Smooth muscle cell of the coronary artery (primary cell): Measurements from ENCODE around the gene GPRASP3. TPM values are rescaled to one million over a fixed set of nuclear protein-coding genes. Genes with fewer than 3 reads are reported as not detected.

Experiments used
- total RNA-seq: library from RNA; depleted of rRNA; stranded (reverse); fragments of >200 nt; gene quantifications from 2 replicates; pipeline ENCODE4 v1.2.3, GENCODE V29; 2014; ENCODE audit warnings: low replicate concordance

Gene GPRASP3, protein sequence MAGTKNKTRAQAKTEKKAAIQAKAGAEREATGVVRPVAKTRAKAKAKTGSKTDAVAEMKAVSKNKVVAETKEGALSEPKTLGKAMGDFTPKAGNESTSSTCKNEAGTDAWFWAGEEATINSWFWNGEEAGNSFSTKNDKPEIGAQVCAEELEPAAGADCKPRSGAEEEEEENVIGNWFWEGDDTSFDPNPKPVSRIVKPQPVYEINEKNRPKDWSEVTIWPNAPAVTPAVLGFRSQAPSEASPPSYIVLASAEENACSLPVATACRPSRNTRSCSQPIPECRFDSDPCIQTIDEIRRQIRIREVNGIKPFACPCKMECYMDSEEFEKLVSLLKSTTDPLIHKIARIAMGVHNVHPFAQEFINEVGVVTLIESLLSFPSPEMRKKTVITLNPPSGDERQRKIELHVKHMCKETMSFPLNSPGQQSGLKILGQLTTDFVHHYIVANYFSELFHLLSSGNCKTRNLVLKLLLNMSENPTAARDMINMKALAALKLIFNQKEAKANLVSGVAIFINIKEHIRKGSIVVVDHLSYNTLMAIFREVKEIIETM
- 3.4 and 8.0 TPM in 2 replicates for total RNA-seq

DNA sequence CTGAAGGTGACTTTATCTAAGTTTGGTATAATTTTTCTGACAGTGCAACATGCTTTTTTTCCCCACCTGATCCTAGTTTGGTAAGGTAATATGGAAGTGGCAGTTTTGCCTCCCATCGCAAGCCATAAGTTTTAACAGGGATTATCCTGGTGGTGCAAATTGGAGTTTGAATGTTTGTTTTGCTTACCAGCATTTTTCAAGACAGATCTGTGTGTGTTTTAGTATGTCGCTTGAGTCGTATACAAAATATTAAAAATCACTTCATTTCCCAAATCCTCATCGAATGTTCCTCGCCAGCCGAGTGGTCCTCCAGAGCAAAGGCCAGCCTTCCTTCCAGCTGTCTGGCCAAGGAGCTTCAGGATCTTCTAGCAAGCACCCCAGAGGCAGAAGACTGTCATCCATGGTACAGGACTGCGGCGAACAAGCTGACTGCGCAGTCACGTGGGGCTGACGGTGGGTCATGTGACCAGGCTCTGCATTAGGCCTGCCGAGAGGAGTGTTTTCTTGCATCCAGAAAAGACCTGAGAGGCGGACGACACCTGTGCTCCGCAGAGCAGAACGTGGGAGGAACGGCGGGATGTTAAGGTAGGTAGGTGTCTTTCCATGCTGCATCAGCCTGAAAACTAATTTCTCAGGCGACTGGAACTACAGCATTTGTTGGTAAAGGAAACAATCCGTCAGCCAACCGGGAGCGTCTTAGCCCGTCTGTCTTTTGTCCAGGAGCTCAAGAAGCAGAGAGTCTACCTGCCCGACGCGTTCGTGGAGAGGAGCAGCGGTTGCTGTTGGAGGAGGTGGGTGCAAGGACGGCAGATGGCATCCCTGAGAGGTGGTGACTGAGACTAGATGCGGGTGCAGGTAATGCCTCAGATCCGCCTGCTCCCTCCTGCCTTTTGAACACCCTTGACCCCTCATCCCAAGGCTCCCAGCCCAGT lies at the start of gene GPRASP3:
Gene GPRASP3, plus strand, starts transcription at position 507 of the 932 bp plus-strand sequence. CDS start 28,253 bp downstream, outside the sequence.

DNA sequence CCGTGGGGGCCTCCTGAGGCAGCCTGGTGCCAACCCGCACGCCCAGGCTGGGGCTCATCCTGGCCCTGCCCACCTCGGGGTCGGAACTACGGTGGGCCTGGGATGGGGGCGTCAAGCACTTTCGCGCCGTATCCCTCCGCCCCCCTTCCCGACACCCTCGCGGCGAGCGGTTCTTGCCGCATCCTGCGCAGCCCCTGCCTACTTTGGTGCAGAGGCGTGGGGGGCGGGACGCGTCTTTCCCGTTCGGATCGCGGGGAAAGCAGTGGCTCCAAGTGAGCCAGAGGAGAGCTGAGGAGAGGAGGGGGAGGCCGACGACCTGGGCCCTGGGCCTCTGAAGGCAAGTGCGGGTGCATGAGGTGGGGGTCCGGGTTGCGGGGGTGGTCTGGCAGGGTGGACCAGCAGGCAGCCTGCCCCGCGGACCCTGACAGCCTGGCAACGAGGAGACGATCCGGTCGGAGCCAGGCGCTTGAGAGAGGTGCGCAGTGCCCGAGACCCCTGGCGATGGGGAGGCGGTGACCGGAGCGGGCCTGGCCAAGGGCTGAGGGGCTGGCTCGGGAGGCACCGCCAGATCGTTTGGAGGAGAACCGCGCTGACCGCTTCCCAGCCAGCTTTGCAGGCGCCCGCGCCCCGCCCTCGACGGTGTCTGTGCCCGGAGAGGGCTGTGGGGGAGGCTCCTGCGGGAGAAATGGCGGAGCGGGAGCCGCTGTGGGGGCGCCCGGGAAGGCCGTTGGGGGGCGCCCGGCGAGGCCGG lies 8.2 kb upstream of the GPRASP3 start, which contains the start of gene GPRASP2:
Gene GPRASP2, plus strand, starts transcription at position 233 of the 751 bp plus-strand sequence. CDS start 2,422 bp downstream, outside the sequence.

Other genes with a start within 250 kb of the GPRASP3 start
- not detected in 2 replicates for gene TCP11X2, start 248.9 kb upstream of the GPRASP3 start, total RNA-seq
- gene TMSB15A, start 204.0 kb upstream of the GPRASP3 start, total RNA-seq, result 1.1 TPM in 1 of 2 replicates, not detected in the other
- gene ARMCX5, start 121.2 kb upstream of the GPRASP3 start, total RNA-seq, result 16.1 and 17.4 TPM in 2 replicates
- gene GPRASP1, start 69.3 kb upstream of the GPRASP3 start, total RNA-seq, result 1.5 and 6.2 TPM in 2 replicates
- gene GPRASP2, start 8.3 kb upstream of the GPRASP3 start, total RNA-seq, result 13.7 and 23.6 TPM in 2 replicates
- 0.08 and 0.82 TPM in 2 replicates for gene RAB40AL, start 216.5 kb downstream of the GPRASP3 start, total RNA-seq